ENCODE data around the gene TAS1R3. TPM values are rescaled to one million over a fixed set of nuclear protein-coding genes. Genes with fewer than 3 reads are reported as not detected.

The TAS1R3 gene
- total and polyA plus RNA-seq, 9 donors, result 0.07 to 0.40 (median 0.24) TPM; not detected in 2

GRCh38 chr1:1371364-1371745, 40.3 kb downstream of the TAS1R3 start:
- no peak overlapping the region for H3K4me3 ChIP-seq
- WGBS, 3 donors, result 49 to 55% (median 55%) methylated on average over 12 of the region's 12 CpGs
- H3K4me1 ChIP-seq (ENCODE audit: insufficient read depth), result peaks cover 7% of the 10 kb centered on the region
- DNase-seq, result no peak
- TF ChIP-seq, protein P1, sequence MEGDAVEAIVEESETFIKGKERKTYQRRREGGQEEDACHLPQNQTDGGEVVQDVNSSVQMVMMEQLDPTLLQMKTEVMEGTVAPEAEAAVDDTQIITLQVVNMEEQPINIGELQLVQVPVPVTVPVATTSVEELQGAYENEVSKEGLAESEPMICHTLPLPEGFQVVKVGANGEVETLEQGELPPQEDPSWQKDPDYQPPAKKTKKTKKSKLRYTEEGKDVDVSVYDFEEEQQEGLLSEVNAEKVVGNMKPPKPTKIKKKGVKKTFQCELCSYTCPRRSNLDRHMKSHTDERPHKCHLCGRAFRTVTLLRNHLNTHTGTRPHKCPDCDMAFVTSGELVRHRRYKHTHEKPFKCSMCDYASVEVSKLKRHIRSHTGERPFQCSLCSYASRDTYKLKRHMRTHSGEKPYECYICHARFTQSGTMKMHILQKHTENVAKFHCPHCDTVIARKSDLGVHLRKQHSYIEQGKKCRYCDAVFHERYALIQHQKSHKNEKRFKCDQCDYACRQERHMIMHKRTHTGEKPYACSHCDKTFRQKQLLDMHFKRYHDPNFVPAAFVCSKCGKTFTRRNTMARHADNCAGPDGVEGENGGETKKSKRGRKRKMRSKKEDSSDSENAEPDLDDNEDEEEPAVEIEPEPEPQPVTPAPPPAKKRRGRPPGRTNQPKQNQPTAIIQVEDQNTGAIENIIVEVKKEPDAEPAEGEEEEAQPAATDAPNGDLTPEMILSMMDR (IDR thresholded peaks at IDR 0.05), result no peak
- TF ChIP-seq EP300 (IDR thresholded peaks at IDR 0.05) (no peak), POLR2A (IDR thresholded peaks at IDR 0.05) (no peak)
- H3K9me3 ChIP-seq, result no peaks in the 10 kb centered on the region
- no peaks in the 10 kb centered on the region for H3K27me3 ChIP-seq
- intact Hi-C loops (cut with DNase I), result loop anchor here in 2 of 4 donors (10.0 kb wide), 2 partner anchors 133 to 257 kb away; partner anchors contain the start of gene C1orf159 (in 1 of the 2)
- no peaks in the 10 kb centered on the region for H3K36me3 ChIP-seq
- no peak overlapping the region for H3K27ac ChIP-seq

- intact Hi-C loops (cut with DNase I), result loop anchor here in 2 of 4 donors (10.0 kb wide), 2 partner anchors 133 to 257 kb away; partner anchors contain the start of gene C1orf159 (in 1 of the 2)
- H3K36me3 ChIP-seq, result no peaks in the 10 kb centered on the region
- no peaks in the 10 kb centered on the region for H3K27me3 ChIP-seq
- TF ChIP-seq EP300 (IDR thresholded peaks at IDR 0.05), result no peak
- TF ChIP-seq, protein P1 (IDR thresholded peaks at IDR 0.05), result peak; percentile 87 to 90 (median 90)
- no peak for TF ChIP-seq POLR2A (IDR thresholded peaks at IDR 0.05)
- H3K4me3 ChIP-seq, result no peak overlapping the region
- no peak overlapping the region for H3K27ac ChIP-seq
- WGBS, 3 donors, result 24 to 27% (median 24%) methylated on average over 22 to 26 of the region's 26 CpGs
- H3K9me3 ChIP-seq, result no peaks in the 10 kb centered on the region
- peak; percentile 64 to 85 (median 78) for DNase-seq
- H3K4me1 ChIP-seq (ENCODE audit: insufficient read depth), result peaks cover 7% of the 10 kb centered on the region
Observed at GRCh38 chr1:1371746-1372711, 40.9 kb downstream of the TAS1R3 start.

DNA sequence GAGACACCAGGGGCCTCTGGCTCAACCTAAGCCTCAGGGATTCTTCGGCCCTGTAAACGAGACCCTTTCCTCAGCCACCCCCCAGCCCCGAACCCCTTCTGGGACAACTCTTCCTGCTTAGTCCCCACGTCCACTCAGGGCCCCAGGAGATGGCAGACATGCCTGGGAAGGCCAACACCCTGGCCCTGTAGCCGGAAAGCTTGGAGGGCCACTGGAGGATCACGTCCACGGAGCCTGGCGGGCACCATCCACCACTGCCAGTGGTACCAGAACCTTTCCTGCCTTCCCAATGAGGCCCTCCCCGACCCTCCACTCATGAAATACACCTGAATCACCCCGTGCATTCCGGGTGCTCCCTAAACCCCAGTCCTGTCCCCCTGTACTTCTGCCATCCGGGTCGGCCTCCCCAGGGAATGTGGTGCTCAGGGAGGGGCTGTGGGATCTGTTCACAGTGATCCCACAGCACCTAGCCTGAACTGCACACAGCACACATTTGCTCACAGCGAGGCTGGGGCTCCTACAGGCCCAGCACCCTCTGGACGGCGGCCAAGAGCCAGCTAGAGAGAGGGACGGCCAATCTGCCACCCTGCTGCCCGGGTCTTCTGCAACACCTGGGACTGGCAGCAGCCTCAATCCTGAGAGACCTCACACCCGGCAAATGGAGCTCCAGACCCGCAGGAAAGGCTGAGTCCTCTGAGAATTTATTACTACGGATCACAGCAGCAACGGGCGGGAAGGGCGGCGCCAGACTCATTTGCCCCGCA, 42.2 kb downstream of the TAS1R3 start:
- Histone ChIP-seq H3K4me1 (ENCODE audit: insufficient read depth) (peaks cover 7% of the 10 kb centered on the region), H3K9me3 (no peaks in the 10 kb centered on the region), H3K36me3 (no peaks in the 10 kb centered on the region), H3K27ac (no peak overlapping the region), H3K27me3 (no peaks in the 10 kb centered on the region), H3K4me3 (no peak overlapping the region)
- TF ChIP-seq, protein P1 (IDR thresholded peaks at IDR 0.05), result no peak
- TF ChIP-seq POLR2A (IDR thresholded peaks at IDR 0.05) (no peak), EP300 (IDR thresholded peaks at IDR 0.05) (no peak)
- intact Hi-C loops (cut with DNase I), result loop anchor here in 2 of 4 donors (10.0 kb wide), 2 partner anchors 132 to 258 kb away; partner anchors contain the start of gene C1orf159 (in 1 of the 2)
- 81 to 84% (median 82%) methylated on average over 26 of the region's 26 CpGs for WGBS, 3 donors
- peak in 2 of 5 donors; percentile 50 to 53 for DNase-seq
